ENCODE measurements around the gene GABRR2.

GRCh38 chr6:89347825-89348224 lies 32.7 kb upstream of the GABRR2 start:
- TF ChIP-seq, protein P1, sequence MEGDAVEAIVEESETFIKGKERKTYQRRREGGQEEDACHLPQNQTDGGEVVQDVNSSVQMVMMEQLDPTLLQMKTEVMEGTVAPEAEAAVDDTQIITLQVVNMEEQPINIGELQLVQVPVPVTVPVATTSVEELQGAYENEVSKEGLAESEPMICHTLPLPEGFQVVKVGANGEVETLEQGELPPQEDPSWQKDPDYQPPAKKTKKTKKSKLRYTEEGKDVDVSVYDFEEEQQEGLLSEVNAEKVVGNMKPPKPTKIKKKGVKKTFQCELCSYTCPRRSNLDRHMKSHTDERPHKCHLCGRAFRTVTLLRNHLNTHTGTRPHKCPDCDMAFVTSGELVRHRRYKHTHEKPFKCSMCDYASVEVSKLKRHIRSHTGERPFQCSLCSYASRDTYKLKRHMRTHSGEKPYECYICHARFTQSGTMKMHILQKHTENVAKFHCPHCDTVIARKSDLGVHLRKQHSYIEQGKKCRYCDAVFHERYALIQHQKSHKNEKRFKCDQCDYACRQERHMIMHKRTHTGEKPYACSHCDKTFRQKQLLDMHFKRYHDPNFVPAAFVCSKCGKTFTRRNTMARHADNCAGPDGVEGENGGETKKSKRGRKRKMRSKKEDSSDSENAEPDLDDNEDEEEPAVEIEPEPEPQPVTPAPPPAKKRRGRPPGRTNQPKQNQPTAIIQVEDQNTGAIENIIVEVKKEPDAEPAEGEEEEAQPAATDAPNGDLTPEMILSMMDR (IDR thresholded peaks at IDR 0.05) = no peak
- TF ChIP-seq EZH2 (IDR thresholded peaks at IDR 0.05) (no peak), EZH2phosphoT487 (IDR thresholded peaks at IDR 0.05) (no peak)

Data from neural progenitor cell (in vitro differentiated cells).